ENCODE measurements around the gene OR52W1.

OR52W1 gene

GRCh38 chr11:6191742-6192141 is 7.3 kb upstream of the OR52W1 start:
- no peak for DNase-seq (ENCODE audit: low read depth)
- TF ChIP-seq, protein P1, sequence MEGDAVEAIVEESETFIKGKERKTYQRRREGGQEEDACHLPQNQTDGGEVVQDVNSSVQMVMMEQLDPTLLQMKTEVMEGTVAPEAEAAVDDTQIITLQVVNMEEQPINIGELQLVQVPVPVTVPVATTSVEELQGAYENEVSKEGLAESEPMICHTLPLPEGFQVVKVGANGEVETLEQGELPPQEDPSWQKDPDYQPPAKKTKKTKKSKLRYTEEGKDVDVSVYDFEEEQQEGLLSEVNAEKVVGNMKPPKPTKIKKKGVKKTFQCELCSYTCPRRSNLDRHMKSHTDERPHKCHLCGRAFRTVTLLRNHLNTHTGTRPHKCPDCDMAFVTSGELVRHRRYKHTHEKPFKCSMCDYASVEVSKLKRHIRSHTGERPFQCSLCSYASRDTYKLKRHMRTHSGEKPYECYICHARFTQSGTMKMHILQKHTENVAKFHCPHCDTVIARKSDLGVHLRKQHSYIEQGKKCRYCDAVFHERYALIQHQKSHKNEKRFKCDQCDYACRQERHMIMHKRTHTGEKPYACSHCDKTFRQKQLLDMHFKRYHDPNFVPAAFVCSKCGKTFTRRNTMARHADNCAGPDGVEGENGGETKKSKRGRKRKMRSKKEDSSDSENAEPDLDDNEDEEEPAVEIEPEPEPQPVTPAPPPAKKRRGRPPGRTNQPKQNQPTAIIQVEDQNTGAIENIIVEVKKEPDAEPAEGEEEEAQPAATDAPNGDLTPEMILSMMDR (IDR thresholded peaks at IDR 0.05; ENCODE audit: low read depth, low read length, missing control alignments): no peak
- H3K4me3 ChIP-seq (ENCODE audit: low read depth, low read length): no peak overlapping the region

DNA sequence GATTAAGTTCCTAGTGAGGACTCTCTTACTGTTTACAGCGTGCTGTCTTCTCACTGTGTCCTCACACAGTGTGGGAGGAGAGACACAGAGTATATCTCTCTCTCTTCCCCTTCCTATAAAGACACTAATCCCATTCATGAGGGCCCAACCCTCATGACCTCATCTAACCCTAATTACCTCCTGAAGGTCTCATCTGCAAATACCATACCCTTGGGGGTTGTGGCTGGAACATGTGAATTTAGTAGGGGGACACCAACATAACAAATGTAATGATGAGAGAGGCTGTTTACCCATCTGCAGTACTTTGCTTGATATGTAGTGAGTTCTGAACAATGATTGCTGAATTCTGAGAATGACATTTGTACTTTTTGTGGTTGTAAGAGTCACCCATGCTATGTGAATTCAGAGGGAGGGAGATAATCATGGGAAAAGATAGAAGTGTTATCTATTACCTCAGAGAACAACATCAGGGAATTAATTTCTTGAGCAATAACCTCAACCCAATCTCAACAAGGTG is 4.9 kb upstream of the OR52W1 start:
- no peak overlapping the region for H3K4me3 ChIP-seq (ENCODE audit: low read depth, low read length)
- TF ChIP-seq, protein P1 (IDR thresholded peaks at IDR 0.05; ENCODE audit: low read depth, low read length, missing control alignments): no peak
- no peak for DNase-seq (ENCODE audit: low read depth)

- TF ChIP-seq, protein P1 (IDR thresholded peaks at IDR 0.05; ENCODE audit: low read depth, low read length, missing control alignments): no peak
- H3K4me3 ChIP-seq (ENCODE audit: low read depth, low read length): no peak overlapping the region
- no peak for DNase-seq (ENCODE audit: low read depth)
Observed at GRCh38 chr11:6196396-6196795, 2.6 kb upstream of the OR52W1 start.

- DNase-seq (ENCODE audit: low read depth): no peak
- H3K4me3 ChIP-seq (ENCODE audit: low read depth, low read length): no peak overlapping the region
- TF ChIP-seq, protein P1 (IDR thresholded peaks at IDR 0.05; ENCODE audit: low read depth, low read length, missing control alignments): no peak
Observed at GRCh38 chr11:6197466-6198200, 1.4 kb upstream of the OR52W1 start.

DNA sequence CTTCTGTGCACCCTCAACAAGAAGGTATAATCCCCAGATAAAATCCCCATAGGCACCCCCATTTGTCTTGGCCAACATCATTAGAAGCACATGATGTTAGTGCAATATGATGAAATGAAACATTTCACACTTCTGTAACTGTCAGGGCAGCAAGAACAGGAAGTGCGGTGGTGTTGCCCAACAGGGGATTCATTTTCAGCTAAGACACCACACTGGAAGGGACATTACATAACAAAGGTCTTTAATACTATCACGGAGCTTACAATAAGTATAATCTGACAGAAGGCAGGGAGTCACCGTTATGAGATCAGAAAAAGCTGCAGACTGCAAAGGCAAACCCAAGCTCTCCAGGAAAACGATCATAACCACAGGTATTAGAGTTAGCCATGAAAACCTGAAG is 2.0 kb downstream of the OR52W1 start:
- TF ChIP-seq, protein P1 (IDR thresholded peaks at IDR 0.05; ENCODE audit: low read depth, low read length, missing control alignments): no peak
- no peak overlapping the region for H3K4me3 ChIP-seq (ENCODE audit: low read depth, low read length)
- DNase-seq (ENCODE audit: low read depth): no peak

- DNase-seq (ENCODE audit: low read depth): no peak
- H3K4me3 ChIP-seq (ENCODE audit: low read depth, low read length): no peak overlapping the region
- TF ChIP-seq, protein P1 (IDR thresholded peaks at IDR 0.05; ENCODE audit: low read depth, low read length, missing control alignments): no peak
Observed at GRCh38 chr11:6201481-6201880, 2.5 kb downstream of the OR52W1 start.

GRCh38 chr11:6202041-6202440 is 3.0 kb downstream of the OR52W1 start:
- no peak overlapping the region for H3K4me3 ChIP-seq (ENCODE audit: low read depth, low read length)
- TF ChIP-seq, protein P1 (IDR thresholded peaks at IDR 0.05; ENCODE audit: low read depth, low read length, missing control alignments): no peak
- no peak for DNase-seq (ENCODE audit: low read depth)
